ENCODE measurements around the gene NFATC3.
A peak's percentile ranks its signal among the peaks of the same experiment; 100 is the strongest.
"Not testable (repeated sequence)": the region's sequence is repeated elsewhere in the genome, so short reads cannot be mapped to it uniquely, and the experiment has no call there.

The NFATC3 gene

DNA sequence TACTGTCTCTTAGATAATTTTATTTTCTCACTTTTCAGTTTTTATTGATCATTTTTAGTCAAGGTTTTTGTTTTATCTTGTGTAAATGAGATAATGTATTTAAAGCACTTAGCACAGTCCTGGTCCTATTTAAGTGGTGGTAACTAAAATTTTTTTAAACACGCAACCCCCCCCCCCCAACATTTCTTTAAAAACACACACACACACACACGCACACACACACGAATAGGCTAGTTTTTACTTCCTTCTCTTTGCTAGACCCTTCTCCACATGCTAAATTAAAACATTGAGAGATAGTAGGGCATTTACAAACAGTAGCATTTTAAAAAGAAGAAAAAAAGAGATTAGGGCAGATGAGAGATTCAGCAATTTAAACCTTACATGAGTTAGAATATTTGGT lies 5.0 kb downstream of the NFATC3 start:
- no peak for DNase-seq (ENCODE audit: low read depth)

DNA sequence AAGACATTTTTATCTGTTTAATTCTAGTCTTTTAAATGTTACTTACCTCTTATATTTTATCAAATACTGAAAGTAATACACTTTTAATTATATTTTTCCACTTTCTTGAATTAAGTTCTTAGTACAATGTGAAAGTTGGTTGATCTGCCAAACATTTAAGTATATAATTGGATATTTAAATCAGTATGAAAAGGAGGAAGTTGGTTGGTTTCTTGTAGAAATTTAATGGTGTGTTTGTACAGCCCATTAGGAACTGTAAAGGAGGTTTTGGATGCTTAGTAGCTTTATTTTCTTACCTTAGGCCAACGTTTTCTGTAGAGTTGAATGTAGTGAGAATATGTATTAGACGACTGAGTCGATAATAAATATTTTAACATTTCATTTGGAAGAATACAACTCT lies 5.4 kb downstream of the NFATC3 start:
- no peak for DNase-seq (ENCODE audit: low read depth)

DNA sequence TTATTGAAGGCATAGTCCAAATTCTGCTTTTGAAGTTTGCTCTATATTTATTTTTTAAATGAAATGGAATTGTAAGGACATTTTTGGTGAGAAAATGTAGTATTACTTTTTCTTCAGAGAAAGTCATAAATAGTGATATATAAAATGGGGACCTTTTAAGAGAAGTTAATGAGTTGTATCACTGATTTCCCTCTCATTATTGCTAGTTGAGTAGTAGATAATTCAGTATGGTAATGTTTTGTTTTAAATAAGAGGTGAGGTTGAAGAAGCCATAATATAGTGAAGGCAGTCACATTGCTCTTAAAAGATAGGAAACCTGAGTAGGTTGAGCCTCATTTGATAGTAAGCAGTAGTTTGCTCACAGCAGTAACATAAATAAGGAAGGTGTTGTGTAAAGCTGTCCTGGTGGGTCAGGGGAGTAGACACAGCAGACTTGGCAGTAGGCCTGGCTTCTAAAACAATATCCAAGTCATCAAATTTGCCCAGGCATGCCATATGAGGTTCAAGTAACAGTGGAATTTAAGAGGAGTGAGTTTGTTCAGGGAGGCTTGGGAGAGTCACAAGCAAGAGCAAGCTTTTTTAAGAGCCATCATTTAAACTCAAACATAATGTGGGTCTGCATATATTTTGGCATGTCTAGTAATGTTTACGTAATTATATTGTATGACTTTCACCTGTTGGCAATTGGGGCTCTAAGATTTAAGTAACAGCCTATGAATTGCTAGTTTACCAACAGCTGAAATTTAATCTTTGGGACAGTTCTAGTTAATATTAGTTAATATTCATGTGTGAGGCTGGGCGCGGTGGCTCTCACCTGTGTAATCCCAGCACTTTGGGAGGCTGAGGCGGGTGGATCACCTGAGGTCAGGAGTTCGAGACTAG lies 6.5 kb downstream of the NFATC3 start:
- DNase-seq (ENCODE audit: low read depth): peak; percentile 68

DNA sequence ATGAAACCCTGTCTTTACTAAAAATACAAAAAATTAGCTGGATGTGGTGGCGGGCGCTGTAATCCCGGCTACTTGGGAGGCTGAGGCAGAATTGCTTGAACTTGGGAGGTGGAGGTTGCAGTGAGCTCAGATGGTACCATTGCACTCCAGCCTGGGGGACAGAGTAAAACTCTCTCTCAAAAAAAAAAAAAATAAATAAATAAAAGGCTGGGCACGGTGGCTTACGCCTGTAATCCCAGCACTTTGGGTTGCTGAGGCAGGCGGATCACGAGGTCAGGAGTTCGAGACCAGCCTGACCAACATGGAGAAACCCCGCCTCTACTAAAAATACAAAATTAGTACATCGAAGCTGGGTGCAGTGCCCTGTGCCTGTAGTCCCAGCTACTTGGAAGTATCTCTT lies 7.1 kb downstream of the NFATC3 start:
- not testable (repeated sequence) for DNase-seq (ENCODE audit: low read depth)

DNA sequence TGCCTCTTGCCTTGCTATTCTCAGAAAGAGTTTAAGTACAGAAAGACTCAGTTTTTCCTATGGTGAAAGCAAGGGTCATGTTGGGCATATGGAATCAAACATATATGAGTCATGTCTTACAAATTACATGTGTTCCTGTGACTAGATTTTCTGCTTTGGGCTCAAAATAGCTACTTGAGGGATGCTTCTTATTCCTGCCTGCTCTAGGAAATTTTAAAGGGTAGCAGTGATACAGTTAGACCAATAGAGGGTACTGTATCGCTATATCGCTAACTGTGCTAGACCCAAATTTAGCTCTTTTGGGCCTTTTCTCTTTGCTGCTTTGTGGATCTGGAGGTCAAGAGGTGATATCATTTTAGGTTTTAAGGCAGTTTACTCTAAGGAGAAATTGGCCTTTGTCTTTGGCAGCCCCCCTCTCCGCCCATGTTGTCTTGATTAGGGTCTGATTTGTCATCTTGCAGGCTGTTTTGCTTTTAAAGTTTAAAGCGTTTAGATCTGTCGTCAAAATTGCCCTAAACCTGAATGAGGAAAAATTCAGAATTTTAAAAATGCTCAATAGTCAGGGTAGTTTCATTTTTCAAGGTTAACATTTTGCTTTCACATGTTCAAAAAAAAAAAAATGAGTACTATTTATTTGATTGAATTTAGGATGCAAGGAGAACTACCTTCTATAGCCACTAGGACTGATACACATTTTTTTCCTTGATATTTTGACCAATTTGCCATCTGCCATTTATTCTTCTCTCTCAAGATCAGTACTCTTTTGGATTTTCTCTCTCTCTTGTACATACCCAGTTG lies 8.8 kb downstream of the NFATC3 start:
- peak; percentile 29 for DNase-seq (ENCODE audit: low read depth)

DNA sequence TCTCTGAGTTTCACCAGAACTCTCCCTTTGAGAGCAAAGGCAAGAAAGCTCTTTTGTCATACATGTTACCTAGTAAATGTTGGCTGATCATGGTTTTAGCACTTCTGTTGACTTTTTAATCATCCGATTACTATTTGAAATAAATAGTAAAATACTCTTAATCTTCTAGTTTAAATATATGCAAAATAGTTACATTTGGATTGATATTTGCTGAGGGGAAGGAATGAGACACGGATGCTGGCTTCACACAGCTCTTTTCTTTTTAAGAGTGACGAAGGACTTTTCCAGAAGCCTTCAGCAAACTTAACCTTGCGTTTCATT lies 9.4 kb downstream of the NFATC3 start:
- DNase-seq (ENCODE audit: low read depth): no peak

DNA sequence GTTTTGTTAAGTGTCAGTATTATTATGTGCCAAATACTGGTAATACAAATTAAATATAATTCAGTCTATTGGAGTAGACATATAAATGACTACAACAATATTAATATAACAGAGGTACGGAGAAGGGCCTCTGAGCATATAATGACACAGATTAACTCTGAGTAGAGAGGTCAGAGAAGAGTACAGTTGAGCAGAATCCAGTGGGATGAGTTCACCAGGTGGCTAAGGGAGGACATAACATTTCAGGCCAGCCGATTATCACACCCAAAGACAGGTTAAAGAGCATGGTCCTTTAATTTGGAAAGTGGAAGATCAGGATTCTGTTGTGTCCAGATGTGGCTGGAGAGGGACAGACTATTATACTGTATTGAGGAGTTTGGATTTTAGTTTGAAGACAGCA lies 11.3 kb downstream of the NFATC3 start:
- no peak for DNase-seq (ENCODE audit: low read depth)

DNA sequence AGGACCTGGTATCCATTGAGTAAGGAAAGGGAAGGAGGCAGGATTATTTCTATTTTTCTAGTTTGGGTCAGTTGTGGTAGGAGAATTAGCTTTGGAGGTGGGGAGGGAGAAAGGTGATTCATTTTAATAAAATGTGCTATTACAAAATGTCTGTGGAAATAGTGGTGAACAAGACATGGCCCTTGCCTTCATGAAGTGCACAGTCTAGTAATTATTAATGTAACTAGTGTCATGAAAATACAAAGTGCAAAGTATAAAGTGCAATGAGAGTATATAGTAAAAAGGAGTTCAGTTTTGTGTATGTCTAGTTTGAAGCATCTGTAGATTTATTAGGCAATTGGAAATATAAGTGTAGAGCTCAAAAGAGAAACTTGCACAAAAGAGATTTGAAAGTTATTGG lies 11.9 kb downstream of the NFATC3 start:
- DNase-seq (ENCODE audit: low read depth): no peak

DNA sequence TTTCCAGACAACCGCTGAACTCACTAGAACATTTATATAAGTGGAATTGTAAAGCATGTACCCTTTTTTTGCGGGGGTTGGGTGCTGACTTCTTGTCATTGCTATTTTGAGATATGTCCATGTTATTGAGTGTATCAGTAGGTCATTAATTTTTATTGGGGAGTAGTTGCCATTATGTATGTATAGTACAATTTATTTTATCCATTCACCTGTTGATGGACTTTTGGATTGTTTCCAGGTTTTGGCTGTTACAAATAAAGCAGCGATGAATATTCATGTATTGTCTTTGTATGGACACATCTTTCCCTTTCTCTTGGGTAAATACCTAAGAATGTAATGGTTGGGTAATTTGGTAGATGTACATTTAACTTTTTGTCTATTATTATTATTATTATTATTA lies 12.7 kb downstream of the NFATC3 start:
- DNase-seq (ENCODE audit: low read depth): no peak

DNA sequence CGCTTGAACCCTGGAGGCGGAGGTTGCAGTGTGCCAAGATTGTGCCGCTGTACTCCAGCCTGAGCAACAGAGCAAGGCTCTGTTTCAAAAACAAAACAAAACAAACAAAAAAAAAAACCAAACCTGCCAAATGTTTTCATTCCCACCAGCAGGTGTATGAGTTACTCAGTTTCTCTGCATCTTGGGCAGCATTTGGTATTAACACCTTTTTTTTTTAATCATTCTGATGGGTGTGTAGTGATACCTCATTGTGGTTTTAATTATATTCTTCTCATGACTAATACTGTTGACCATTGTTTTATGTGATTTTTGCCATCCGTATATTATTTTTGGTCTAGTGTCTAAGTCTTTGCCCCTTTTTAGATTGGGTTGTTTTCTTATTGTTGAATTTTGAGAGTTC lies 15.3 kb downstream of the NFATC3 start:
- no peak for DNase-seq (ENCODE audit: low read depth)

DNA sequence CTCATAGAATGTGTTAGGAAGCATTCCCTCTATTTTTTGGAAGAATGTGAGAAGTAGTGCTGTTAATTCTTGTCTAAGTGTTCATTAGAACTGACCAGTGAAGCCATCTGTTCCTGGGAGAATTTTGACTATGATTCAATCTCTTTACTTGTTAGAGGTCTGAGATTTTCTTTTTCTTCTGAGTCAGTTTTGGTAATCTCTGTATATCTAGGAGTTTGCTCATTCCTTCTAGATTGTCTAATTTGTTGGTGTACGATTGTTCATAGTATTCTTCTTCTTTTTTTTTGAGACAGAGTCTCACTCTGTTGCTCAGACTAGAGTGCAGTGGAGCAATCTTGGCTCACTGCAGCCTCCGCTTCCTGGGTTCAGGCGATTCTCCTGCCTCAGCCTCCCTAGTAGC lies 20.4 kb downstream of the NFATC3 start:
- DNase-seq (ENCODE audit: low read depth): peak; percentile 41

DNA sequence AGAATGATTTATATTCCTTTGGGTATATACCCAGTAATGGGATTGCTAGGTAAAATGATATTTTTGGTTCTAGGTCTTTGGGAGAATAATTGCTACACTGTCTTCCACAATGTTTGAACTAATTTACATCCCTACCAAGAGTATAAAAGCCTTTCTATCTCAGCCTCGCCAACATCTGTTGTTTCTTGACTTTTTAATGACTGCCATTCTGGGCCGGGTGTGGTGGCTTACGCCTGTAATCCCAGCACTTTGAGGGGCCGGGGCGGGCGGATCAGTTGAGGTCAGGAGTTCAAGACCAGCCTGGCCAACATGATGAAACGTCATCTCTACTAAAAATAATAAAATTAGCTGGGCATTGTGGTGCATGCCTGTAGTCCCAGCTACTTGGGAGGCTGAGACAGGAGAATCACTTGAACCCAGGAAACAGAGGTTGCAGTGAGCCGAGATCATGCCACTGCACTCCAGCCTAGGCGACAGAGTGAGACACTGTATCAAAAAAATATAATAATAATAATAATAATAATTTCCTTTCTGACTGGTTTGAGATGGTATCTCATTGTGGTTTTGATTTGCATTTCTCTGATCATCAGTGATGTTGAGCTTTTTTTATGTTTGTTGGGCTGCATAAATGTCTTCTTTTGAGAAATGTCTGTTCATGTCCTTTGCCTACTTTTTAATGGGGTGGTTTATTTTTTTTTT lies 22.2 kb downstream of the NFATC3 start:
- DNase-seq (ENCODE audit: low read depth): not testable (repeated sequence)

DNA sequence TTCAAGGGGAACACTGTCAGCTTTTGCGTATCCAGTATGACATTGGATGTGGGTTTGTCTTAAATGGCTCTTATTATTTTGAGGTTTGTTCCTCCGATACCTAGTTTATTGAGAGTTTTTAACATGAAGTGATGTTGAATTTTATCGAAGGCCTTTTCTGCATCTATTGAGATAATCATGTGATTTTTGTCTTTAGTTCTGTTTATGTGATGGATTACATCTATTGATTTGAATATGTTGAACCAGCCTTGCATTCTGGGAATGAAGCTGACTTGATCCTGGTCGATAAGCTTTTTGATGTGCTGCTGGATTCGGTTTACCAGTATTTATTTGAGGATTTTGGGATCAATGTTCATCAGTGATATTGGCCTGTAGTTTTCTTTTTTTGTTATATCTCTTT lies 24.0 kb downstream of the NFATC3 start:
- DNase-seq (ENCODE audit: low read depth): not testable (repeated sequence)

DNA sequence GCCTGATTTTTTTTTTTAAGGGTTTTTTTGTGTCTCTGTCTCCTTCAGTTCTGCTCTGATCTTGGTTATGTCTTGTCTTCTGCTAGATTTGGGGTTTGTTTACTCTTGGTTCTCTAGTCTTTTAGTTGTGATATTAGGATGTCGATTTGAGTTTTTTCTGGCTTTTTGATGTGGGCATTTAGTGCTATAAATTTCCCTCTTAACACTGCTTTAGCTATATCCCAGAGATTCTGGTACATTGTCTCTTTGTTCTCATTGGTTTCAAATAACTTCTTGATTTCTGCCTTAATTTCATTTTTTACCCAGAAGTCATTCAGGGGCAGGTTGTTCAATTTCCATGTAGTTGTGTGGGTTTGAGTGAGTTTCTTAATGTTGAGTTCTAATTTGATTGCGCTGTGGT lies 25.4 kb downstream of the NFATC3 start:
- DNase-seq (ENCODE audit: low read depth): not testable (repeated sequence)

DNA sequence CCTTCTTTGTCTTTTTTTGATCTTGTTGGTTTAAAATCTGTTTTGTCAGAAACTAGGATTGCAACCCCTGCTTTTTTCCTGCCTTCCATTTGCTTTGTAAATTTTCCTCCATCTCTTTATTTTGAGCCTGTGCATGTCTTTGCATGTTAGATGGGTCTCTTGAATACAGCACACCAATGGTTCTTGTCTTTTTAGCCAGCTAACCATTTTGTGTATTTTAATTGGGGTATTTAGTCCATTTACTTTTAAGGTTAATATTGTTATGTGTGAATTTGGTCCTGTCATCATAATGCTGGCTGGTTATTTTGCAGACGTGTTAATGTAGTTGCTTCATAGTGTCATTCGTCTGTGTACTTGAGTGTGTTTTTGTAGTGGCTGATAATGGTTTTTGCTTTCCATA lies 26.2 kb downstream of the NFATC3 start:
- DNase-seq (ENCODE audit: low read depth): no peak

DNA sequence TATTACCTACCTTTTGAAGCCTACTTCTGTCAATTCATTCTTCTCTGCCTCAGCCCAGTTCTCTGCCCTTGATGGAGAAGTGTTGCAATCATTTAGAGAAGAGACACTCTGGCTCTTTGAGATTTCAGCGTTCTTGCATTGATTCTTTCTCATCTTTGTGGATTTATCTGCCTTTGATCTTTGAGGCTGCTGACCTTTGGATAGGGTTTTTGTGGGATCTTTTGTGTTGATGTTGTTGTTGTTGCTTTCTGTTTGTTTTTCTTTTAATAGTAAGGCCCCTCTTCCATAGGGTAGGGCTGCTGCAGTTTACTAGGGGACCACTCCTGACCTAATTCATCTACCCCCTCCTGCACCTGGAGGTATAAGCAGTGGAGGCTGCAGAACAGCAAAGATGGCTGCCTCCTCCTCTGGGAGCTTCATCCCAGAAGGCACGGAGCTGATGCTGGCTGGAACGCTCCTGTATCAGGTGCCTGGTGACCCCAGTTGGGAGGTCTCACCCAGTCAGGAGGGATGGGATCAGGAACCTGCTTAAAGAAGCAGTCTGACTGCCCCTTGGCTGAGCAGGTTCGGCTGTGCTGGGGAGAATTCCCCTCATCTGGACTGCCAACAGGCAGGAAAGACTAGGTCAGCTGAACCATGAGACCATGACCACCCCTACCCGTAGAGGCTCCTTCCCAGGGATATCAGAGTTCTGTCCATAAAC lies 28.0 kb downstream of the NFATC3 start:
- no peak for DNase-seq (ENCODE audit: low read depth)

DNA sequence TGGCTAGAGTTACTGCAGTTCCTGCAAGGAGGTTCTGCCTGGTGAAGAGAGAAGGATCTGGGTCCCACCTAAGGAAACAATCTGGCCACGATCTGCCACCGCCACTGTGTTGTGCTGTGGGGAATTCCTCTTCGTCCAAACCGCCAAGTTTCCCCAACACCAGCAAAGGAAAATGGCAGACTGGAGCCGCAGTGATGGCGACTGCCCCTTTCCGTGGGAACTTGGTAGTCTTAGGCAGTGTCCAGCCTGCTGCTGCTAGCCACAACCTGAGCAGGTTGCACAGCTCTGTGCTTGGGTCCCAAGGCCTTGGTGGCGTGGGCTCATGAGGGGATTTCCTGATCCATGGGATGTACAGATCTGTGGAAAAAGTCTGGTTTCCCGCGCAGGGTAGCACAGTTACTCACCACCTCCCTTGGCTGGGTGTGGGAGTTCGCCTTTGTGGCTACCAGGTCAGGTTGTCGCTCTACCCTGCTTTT lies 28.6 kb downstream of the NFATC3 start:
- peak; percentile 25 for DNase-seq (ENCODE audit: low read depth)

DNA sequence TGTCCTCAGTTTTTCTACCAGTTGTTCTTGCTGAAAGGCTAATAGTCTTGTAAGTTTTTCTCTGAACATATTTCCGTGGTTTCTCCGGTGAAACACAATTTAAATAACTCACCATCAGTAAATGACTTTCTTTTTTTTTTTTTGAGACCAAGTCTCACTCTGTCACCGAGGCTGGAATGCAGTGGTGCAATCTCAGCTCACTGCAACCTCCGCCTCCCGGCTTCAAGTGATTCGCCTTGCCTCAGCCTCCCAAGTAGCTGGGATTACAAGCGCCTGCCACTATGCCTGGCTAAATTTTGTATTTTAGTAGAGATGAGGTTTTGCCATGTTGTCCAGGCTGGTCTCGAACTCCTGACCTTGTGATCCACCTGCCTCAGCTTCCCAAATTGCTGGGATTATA lies 29.8 kb downstream of the NFATC3 start:
- DNase-seq (ENCODE audit: low read depth): peak; percentile 22

DNA sequence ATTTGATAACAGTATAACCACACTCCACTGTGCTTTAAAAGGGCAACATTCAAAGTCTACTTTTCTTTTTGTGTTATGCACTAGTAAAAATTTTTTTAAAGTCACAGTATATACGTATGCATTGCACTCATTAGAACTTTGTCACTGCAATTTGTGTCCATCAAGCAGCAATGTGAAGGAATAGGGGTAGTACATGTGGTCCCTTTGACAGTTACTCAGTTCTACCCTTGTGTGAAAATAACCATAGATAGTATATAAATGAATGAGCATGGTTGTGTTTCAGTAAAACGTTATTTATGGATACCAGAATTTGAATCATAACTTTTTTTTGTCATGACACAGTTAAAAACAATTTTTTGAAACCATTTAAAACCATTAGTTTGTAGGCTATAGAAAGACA lies 30.7 kb downstream of the NFATC3 start:
- no peak for DNase-seq (ENCODE audit: low read depth)

DNA sequence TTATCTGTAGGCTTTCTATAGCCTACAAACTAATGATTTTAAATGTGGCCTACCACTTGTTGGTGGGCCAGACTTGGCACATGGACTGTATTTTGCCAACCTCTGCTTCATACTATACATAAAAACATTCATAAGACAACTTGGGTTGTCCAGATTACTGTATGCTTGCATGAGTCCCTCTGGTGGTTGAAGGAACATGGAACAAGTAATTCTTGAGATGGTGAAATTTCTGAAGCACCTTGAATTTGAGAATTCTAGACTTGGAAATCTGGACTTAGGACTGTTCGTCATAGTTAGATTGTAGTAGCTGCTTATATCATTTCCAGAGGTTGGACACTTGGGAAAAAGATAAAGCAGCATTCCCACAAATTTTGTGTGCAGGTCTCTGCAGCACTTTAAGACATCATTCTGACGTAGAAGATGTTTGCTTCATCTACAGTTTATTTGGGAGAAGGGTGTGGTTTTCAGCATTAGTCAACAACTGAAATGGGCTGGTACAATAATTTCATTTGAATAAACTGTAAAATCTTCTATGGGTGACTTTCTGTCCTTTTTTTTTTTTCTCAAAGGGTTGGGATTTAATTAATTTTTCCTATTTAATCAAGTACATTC lies 31.2 kb downstream of the NFATC3 start:
- DNase-seq (ENCODE audit: low read depth): peak; percentile 59

DNA sequence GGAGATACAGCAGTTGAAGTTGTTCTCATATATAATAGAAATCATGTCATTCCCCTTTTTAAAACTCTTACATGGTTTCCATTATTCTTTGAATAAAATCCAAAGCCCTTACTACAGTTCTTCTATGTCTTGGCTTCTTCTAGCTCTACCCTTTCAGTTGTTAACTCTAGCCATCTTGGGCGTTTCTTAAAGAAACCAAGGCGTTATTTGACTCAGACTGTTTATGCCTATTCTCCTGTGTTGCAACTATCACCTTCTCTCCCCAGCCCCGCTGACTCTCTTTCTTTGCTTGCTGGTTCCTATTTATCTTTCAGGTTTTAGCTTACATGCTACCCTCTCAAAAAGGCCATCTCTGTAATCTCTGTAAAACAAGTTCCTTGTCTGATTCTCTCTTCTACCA lies 32.7 kb downstream of the NFATC3 start:
- DNase-seq (ENCODE audit: low read depth): no peak

DNA sequence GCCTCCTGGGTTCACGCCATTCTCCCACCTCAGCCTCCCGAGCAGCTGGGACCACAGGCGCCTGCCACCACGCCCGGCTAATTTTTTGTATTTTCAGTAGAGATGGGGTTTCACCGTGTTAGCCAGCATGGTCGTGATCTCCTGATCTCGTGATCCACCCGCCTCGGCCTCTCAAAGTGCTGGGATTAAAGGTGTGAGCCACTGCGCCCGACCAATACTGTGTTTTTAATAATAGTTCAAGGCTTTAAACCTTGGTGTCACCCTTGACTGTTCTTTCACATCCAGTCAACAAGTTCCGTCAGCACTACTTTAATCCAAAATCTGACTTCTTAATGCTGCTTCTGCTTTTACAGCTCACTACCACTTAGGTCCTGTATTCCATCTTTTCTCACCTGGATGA lies 33.8 kb downstream of the NFATC3 start:
- not testable (repeated sequence) for DNase-seq (ENCODE audit: low read depth)

All from amniotic epithelial cell (primary cell).